ENCODE data around the gene EYS. TPM values are rescaled to one million over a fixed set of nuclear protein-coding genes. Genes with fewer than 3 reads are reported as not detected.

EYS gene
- total RNA-seq, 1 experiment from 2014 or later = not detected

DNA sequence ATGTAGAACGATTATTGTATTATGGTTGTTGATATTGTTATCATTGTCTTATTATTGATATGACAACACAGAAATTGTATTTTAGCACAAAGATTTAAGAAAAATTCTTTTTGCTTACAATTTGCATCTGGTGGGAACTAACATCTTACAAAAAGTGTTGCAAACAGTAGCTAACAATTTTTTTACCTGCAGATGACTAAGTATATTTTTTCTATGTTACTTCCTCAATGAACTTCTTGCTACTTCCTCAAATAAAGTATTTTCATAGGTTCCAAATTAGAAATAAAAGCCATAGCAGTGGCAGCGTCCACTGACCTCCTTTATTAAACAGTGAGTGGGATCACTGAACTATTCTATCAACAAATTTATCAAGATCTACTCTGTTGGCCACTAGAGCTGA, 1224.4 kb downstream of the EYS start:
- DNase-seq (ENCODE audit: low read depth, low spot score) = no peak
- H3K36me3 ChIP-seq (ENCODE audit: control insufficient read depth in 1 of 2, insufficient read depth in 2 of 2, low read length in 2 of 2) = no peaks in the 10 kb centered on the region
- no peaks in the 10 kb centered on the region for H3K4me1 ChIP-seq (ENCODE audit: control insufficient read depth in 1 of 2, insufficient read depth in 2 of 2, low read length in 2 of 2)
- H3K9me2 ChIP-seq (ENCODE audit: insufficient read depth) = no peaks in the 10 kb centered on the region
- H4K20me1 ChIP-seq (ENCODE audit: insufficient read depth) = no peaks in the 10 kb centered on the region
- no peak for ATAC-seq
- BruUV-seq (replicated peaks) = no TSS peak
- ChIA-PET POLR2A (no interaction called here), RAD21 (ENCODE audit: low non-redundant PET in 1 of 2, low total read pairs in 2 of 2, uncharacterized antibody in 2 of 2, unreplicated experiment in 2 of 2) (no interaction called here), CTCF (no interaction called here)
- intact Hi-C loops (cut with micrococcal nuclease) = no loop called here
- H3K4me3 ChIP-seq (replicated peaks in 1 of 2; ENCODE audit: low read depth in 1 of 2, low read length in 2 of 2) = no peak overlapping the region
- TF ChIP-seq JUND (IDR thresholded peaks at IDR 0.05) = no peak
- TF ChIP-seq ZFX (IDR thresholded peaks at IDR 0.05) = no peak
- TF ChIP-seq ZBTB33 (IDR thresholded peaks at IDR 0.05; ENCODE audit: extremely low read depth, insufficient replicate concordance, low read length) = no peak
- no peak for TF ChIP-seq SP1 (IDR thresholded peaks at IDR 0.05; ENCODE audit: low read depth)
- TF ChIP-seq POLR2AphosphoS5 (IDR thresholded peaks at IDR 0.05; ENCODE audit: low read depth, low read length) = no peak
- no peak for TF ChIP-seq YY1 (IDR thresholded peaks at IDR 0.05; ENCODE audit: extremely low read depth, insufficient replicate concordance, low read depth, low read length)
- TF ChIP-seq FOSL1 (IDR thresholded peaks at IDR 0.05; ENCODE audit: low read depth) = no peak
- no peak for TF ChIP-seq EGR1 (IDR thresholded peaks at IDR 0.05; ENCODE audit: low read depth)
- no peak for TF ChIP-seq SIN3A (IDR thresholded peaks at IDR 0.05; ENCODE audit: low read depth)
- H3K79me2 ChIP-seq (ENCODE audit: insufficient read depth, low read length) = no peaks in the 10 kb centered on the region
- H3K9ac ChIP-seq (ENCODE audit: low read length) = no peak overlapping the region
- H3K27me3 ChIP-seq (ENCODE audit: insufficient read depth, low read length) = no peaks in the 10 kb centered on the region
- peaks cover 3 to 12% of the 10 kb centered on the region in 2 experiments; a peak in 2 of 4 replicates for H3K9me3 ChIP-seq (ENCODE audit: control insufficient read depth in 1 of 2, insufficient read depth in 1 of 2, low read depth in 1 of 2, low read length in 2 of 2)
- H3K4me2 ChIP-seq (ENCODE audit: low read length) = no peak overlapping the region
- H3K27ac ChIP-seq (ENCODE audit: low read depth, low read length) = no peak overlapping the region
- H2AFZ ChIP-seq (ENCODE audit: low read depth, low read length, poor library complexity, severe bottlenecking) = no peak overlapping the region

DNA sequence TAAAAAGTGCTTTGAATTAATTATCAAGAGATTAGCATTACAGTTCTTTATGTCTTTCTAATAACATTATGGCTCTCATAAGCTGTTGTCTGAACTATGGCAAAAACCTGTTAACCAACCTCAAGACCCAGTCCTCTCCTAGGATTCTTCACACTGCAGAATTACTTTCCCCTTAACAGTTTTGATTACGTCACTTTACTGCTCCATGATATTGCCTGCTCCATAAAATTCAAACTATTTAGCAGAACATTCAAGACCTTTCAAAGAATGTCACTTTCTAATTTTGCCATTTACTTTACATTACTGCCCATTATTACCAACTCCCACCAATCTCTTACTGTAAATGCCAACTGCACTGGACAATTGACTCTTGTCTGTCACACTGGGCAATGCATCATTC, 1227.9 kb downstream of the EYS start:
- H3K9me3 ChIP-seq (ENCODE audit: control insufficient read depth in 1 of 2, insufficient read depth in 1 of 2, low read depth in 1 of 2, low read length in 2 of 2) = peaks cover 6 to 7% of the 10 kb centered on the region in 2 experiments; a peak in 3 of 4 replicates
- intact Hi-C loops (cut with micrococcal nuclease) = no loop called here
- no peaks in the 10 kb centered on the region for H3K4me1 ChIP-seq (ENCODE audit: control insufficient read depth in 1 of 2, insufficient read depth in 2 of 2, low read length in 2 of 2)
- H3K36me3 ChIP-seq (ENCODE audit: control insufficient read depth in 1 of 2, insufficient read depth in 2 of 2, low read length in 2 of 2) = no peaks in the 10 kb centered on the region
- ChIA-PET POLR2A (no interaction called here), RAD21 (ENCODE audit: low non-redundant PET in 1 of 2, low total read pairs in 2 of 2, uncharacterized antibody in 2 of 2, unreplicated experiment in 2 of 2) (no interaction called here), CTCF (no interaction called here)
- ATAC-seq (no peak), DNase-seq (ENCODE audit: low read depth, low spot score) (no peak)
- H3K27ac ChIP-seq (ENCODE audit: low read depth, low read length) = no peak overlapping the region
- no peaks in the 10 kb centered on the region for H4K20me1 ChIP-seq (ENCODE audit: insufficient read depth)
- H3K9me2 ChIP-seq (ENCODE audit: insufficient read depth) = no peaks in the 10 kb centered on the region
- no peaks in the 10 kb centered on the region for H3K27me3 ChIP-seq (ENCODE audit: insufficient read depth, low read length)
- no peak overlapping the region for H2AFZ ChIP-seq (ENCODE audit: low read depth, low read length, poor library complexity, severe bottlenecking)
- no peak overlapping the region for H3K4me3 ChIP-seq (replicated peaks in 1 of 2; ENCODE audit: low read depth in 1 of 2, low read length in 2 of 2)
- no peaks in the 10 kb centered on the region for H3K79me2 ChIP-seq (ENCODE audit: insufficient read depth, low read length)
- no peak overlapping the region for H3K9ac ChIP-seq (ENCODE audit: low read length)
- no TSS peak for BruUV-seq (replicated peaks)
- H3K4me2 ChIP-seq (ENCODE audit: low read length) = no peak overlapping the region
- TF ChIP-seq SIN3A (IDR thresholded peaks at IDR 0.05; ENCODE audit: low read depth) (no peak), CEBPB (IDR thresholded peaks at IDR 0.05; ENCODE audit: low read depth) (no peak), CBX3 (IDR thresholded peaks at IDR 0.05; ENCODE audit: low read depth) (no peak), ATF3 (IDR thresholded peaks at IDR 0.05) (no peak), POLR2AphosphoS5 (IDR thresholded peaks at IDR 0.05; ENCODE audit: low read depth, low read length) (no peak), SP1 (IDR thresholded peaks at IDR 0.05; ENCODE audit: low read depth) (no peak), TCF7L2 (IDR thresholded peaks at IDR 0.05; ENCODE audit: borderline replicate concordance, extremely low read depth, insufficient read depth, insufficient read length) (no peak), SRF (IDR thresholded peaks at IDR 0.05; ENCODE audit: low read depth) (no peak), EZH2 (IDR thresholded peaks at IDR 0.05) (no peak)
- TF ChIP-seq, protein P1, sequence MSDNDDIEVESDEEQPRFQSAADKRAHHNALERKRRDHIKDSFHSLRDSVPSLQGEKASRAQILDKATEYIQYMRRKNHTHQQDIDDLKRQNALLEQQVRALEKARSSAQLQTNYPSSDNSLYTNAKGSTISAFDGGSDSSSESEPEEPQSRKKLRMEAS (IDR thresholded peaks at IDR 0.05) = no peak
- TF ChIP-seq, protein P2, sequence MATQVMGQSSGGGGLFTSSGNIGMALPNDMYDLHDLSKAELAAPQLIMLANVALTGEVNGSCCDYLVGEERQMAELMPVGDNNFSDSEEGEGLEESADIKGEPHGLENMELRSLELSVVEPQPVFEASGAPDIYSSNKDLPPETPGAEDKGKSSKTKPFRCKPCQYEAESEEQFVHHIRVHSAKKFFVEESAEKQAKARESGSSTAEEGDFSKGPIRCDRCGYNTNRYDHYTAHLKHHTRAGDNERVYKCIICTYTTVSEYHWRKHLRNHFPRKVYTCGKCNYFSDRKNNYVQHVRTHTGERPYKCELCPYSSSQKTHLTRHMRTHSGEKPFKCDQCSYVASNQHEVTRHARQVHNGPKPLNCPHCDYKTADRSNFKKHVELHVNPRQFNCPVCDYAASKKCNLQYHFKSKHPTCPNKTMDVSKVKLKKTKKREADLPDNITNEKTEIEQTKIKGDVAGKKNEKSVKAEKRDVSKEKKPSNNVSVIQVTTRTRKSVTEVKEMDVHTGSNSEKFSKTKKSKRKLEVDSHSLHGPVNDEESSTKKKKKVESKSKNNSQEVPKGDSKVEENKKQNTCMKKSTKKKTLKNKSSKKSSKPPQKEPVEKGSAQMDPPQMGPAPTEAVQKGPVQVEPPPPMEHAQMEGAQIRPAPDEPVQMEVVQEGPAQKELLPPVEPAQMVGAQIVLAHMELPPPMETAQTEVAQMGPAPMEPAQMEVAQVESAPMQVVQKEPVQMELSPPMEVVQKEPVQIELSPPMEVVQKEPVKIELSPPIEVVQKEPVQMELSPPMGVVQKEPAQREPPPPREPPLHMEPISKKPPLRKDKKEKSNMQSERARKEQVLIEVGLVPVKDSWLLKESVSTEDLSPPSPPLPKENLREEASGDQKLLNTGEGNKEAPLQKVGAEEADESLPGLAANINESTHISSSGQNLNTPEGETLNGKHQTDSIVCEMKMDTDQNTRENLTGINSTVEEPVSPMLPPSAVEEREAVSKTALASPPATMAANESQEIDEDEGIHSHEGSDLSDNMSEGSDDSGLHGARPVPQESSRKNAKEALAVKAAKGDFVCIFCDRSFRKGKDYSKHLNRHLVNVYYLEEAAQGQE (IDR thresholded peaks at IDR 0.05; ENCODE audit: low read depth) = no peak
